Caki2 (cell line): ENCODE measurements around the gene EVX2. TPM values are rescaled to one million over a fixed set of nuclear protein-coding genes. Genes with fewer than 3 reads are reported as not detected.

ENCODE experiments used
- DNase-seq: peaks from one replicate; pipeline ENCODE4 v3.0.0-alpha.2; 2015; ENCODE audit warnings: low read depth
- in situ Hi-C: cut with HindIII; loops from 2 replicates; pipeline ENCODE4 v1.10.0; 2016; ENCODE audit warnings: low sequenced_read_pairs, low pct_unique_long_range_greater_than_20kb, mixed read lengths
- total RNA-seq: library from RNA; depleted of rRNA; stranded (reverse); fragments of >200 nt; shearing (Covaris generic); gene quantifications from 2 replicates; pipeline ENCODE4 v1.2.3, GENCODE V29; 2014; ENCODE audit warnings: low replicate concordance; rRNA removed

Gene EVX2
- not detected in 2 replicates for total RNA-seq

GRCh38 chr2:176083796-176084261 is at the start of gene EVX2:
TSS of gene EVX2 (minus strand) at chr2:176083962. CDS start at chr2:176083776, 186 bp downstream.
- in situ Hi-C loops, result no loop called here

DNA sequence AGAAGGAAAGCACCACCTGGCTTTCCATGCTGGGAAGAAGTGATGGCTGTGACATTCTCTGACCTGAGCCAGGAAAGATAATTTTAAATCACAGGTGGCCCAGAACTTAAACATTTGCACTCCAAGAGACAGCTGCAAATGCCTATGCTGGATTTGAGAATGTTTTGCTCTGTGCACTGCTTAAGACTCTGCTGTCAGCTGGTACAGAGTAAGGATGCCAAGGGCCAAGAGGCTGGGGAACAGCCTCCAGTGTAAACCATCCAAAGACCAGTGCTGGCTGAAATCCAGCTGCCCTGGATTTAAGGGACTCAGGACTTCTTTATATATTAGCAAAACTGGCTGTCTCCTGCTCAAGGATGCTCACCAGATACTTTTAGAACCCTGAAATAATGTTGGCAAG is 49.6 kb upstream of the EVX2 start:
- in situ Hi-C loops, result no loop called here
- no peak for DNase-seq

More at GRCh38 chr2:176083796-176084261, at the start of gene EVX2:
- no peak for DNase-seq

DNA sequence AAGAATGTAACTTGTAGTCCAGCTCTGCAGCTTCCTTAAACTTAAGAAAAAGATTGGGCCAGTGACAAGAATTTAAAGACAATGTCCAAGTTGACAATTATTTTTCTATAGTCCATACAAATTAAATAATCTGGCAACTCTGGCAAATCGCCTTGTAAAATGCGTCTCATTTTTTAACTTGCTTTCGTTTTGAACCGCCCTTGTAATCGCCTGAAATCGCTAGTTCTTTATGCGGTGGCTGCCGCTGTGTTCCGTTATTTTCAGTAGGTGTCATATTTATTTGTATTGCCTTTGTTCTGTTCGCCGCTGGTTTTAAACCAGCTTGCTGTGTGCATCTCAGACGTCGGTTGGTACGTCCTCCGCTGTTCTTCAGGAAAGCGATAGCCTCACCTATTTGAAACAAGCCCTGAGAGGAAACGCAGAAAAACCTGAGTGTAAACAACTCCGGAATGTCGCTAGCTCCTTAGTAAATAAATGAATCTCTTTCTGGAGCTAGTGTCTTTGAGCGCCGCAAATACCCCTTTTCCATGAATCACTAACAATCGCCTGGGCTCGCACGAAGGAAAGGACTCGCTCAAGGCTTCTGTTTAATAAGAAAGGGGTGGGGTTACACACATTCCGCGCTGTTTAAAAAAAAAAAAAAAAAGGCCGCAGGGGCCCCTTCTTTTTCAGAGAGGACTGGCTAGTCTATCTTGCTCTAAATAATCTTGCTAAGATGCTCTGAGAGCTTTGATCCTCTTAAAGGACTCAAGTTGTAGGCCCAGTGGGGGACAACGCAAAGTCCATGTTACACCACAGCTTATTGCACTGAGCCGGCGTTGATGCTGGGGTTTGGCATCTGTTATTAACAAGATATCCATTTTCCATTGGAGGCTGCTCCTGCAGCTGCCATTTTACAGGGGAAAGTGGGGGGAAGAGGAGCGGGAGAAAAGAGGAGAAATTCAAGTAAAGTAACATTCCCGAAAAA is 48.7 kb upstream of the EVX2 start:
- DNase-seq, result no peak
- in situ Hi-C loops, result no loop called here

GRCh38 chr2:176131848-176132158 is 48.0 kb upstream of the EVX2 start:
- no peak for DNase-seq
- in situ Hi-C loops, result no loop called here

- in situ Hi-C loops, result no loop called here
Measured at GRCh38 chr2:176130957-176131847, 47.4 kb upstream of the EVX2 start.

GRCh38 chr2:176130147-176130956 is 46.6 kb upstream of the EVX2 start:
- in situ Hi-C loops, result no loop called here
- peak; percentile 74 for DNase-seq

More at GRCh38 chr2:176130957-176131847, 47.4 kb upstream of the EVX2 start:
- DNase-seq, result no peak

- DNase-seq, result no peak
- in situ Hi-C loops, result no loop called here
Measured at GRCh38 chr2:176129813-176130146, 46.0 kb upstream of the EVX2 start.

DNA sequence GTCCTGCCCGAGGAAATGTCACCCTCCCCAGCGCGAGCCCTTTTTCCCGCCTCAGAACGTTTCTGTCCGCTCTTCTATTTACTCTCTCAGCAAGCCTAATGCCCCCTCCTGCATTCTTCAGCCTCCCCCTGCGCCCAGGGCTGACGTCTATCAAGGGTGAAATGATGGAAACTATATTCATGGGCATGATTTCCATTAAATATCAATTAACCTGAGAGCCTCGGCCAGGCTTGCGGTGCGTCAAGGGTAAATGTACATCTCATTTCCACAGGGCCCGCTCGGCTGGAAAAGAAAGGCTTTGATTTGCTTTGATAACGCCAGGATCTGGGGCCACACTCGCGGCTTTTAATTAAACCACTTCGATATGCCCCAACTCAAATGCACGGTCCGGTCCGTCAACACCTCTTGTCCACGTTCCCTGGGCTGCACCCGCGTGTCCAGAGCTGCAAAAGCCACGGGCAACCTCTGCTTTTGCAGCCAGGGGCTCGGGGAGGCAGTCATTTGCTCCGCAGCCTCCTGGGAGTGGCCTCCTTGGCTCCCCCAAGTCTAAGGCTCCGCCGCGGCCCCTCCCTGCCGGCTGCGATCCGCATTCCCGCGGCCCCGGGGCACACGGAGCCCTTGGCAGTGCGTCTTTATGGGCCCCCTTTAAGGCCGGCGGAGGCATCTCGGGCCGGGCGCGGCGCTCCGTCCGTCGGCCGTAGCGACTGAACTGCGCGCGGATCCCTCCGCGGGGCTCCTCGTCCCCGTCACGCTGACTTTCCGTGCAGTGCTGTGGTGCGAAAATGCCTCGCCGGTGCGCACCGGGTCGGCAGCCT is 45.4 kb upstream of the EVX2 start, which contains the start of gene HOXD8:
Gene HOXD8 (plus strand): TSS at position 724 of the 815 bp plus-strand sequence. CDS start 662 bp downstream, outside the sequence.
- peak; percentile 77 for DNase-seq
- in situ Hi-C loops, result no loop called here

DNA sequence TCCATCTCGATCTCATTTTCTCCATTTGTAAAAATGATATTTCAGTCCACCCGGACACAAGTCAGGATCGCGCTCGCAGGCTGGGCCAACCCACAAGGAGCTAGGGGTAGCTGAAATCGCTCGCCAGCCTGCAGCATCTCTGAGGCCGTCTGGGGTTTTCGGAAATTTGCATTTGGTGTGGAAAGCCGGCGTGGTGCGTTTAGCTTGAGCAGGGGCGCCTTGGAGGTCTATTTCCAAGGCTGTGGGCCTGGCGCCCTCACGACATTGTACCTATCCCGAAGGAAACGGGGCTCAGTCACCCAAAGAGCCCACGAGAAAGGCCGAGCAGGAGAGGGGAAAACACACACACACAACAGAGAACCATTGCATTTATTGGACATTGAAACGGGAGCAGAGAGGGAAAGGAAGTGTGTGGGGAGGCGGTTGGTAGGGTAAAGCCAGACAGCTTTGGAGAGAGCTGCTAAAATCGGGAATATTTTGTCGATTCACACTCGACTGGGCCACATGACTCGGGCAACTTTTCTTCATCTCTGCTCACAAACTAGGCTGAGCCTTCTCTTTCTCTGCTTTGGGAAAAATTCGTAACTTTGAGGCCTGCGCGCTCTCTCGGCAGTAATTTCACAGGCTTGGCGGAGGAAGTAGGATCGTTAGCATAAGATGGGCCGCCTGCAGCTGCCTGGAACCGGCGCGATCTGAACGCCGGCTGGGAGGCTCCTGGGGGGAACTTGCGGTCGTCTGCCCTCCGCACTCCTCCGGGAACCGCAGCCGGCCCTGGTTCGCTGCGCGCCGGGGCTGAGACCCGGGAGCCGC is 44.6 kb upstream of the EVX2 start:
- no peak for DNase-seq
- in situ Hi-C loops, result no loop called here

GRCh38 chr2:176127774-176128072 is 44.0 kb upstream of the EVX2 start:
- in situ Hi-C loops, result no loop called here
- no peak for DNase-seq

DNA sequence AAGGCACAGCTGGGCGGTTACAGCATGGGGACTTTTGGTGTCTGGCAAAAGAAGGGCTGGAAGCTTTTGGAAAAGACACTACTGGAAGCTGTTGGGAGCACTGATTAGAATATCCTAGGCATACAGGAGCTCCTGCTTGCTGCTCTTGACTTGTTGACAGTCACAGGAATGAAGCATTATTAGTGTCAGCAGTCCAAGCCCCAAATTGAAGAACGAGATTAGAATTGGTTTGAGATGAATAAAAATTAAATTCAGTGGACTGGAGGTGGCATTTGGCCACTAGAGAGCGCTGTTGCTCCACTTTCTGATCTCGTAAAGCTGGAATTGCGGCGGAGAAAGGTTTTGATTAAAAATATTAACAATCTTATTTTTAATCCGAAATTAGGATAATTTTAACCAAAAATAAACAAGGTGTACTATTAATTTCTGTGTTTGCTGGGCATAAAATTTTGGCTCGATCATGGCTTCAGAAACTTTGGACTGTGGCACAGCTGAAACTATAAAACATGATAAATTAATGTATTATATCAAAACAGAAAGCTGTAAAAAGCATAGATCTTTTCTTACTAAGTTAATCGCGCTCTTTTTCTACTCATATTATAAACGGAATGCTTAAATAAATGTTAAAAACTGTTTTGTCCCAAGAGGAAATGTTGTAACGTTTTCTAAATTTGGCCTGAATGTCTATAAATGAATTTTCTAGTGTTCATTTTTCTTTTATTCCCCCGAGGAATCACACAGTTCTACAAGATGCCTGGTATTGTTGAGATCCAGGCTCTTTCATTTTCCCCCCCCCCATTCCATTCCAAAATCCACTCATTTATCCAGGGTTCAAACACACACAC is 43.4 kb upstream of the EVX2 start:
- in situ Hi-C loops, result no loop called here
- DNase-seq, result no peak

GRCh38 chr2:176125772-176126054 is 42.0 kb upstream of the EVX2 start:
- in situ Hi-C loops, result no loop called here

GRCh38 chr2:176124947-176125771 is 41.4 kb upstream of the EVX2 start:
- in situ Hi-C loops, result no loop called here
- DNase-seq, result no peak

More at GRCh38 chr2:176125772-176126054, 42.0 kb upstream of the EVX2 start:
- no peak for DNase-seq

DNA sequence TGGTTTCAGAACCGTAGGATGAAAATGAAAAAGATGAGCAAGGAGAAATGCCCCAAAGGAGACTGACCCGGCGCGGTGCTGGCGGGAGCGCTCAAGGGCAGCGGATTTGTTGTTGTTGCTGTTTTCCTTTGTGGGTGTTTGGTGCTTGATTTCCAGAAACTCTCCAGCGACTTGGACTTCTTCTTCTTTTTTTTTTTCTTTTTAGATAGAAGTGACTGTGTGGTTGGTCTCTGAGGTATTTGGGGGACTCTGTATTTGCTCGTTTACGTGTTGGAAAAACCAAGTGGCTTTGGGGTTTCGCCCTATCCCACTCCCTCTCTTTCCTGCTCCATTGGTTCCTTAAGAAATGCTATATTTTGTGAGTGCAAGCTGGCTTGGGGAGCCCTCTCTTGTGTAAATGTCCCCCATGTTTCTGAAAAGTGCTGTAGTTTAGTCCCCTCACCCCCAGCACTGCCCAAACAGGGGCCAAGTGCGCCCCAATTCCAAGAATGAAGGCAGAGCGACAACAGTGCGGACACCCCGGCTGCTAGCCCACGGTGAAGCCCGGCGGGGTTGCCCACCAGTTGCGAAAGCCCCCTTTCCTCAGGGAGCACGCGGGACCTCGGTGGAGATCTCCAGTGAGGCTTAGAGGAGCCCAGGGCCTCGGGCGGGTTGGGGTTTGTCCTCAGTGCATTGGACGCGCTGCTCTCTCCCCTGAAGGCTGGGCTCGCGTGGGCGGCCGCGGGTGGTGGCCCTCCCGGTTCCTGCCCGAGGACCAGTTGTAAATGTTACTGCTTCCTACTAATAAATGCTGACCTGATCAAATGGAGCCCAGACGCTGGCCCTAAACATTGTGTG is 40.6 kb upstream of the EVX2 start:
- no peak for DNase-seq
- in situ Hi-C loops, result no loop called here
